ENCODE results near the gene TANC1. TPM values are rescaled to one million over a fixed set of nuclear protein-coding genes. Genes with fewer than 3 reads are reported as not detected.
A peak's percentile ranks its signal among the peaks of the same experiment; 100 is the strongest.

Gene TANC1
- total RNA-seq, 1 donor from 2014 or later: 45.0 TPM

DNA sequence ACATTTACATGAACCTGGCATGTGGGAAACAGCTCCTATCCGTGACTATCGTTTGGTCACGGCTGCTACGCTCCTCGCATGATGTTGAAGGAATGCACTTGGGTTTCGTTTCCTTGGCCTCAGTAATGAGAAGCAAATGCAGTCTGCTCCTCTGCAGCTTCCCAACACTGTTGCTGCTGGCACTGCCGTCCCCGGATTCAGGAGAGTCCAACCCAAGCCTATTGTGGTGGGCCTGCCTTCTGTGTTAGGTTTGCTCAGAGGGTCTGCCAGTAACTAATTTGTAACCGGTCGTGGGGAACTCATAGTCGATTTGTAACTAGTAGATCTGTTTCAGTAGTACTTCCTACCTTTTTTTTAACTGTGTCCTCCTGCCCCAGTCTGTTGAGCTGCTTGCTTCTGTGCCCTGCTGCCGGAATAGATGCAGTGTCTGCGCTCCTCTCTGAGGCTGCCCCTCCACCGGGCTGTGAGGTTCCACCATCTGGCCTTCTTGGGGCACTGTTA lies 259.7 kb downstream of the TANC1 start:
- peak; percentile 12 for DNase-seq (ENCODE audit: low read depth)
- Histone ChIP-seq H3K27ac (ENCODE audit: low read depth, low read length) (peak overlapping the region; percentile 22), H3K9me3 (ENCODE audit: insufficient read depth, low read depth, low read length) (no peaks in the 10 kb centered on the region), H3K36me3 (ENCODE audit: insufficient read depth, low read length) (peaks cover 17% of the 10 kb centered on the region), H3K4me2 (ENCODE audit: low read length) (peak overlapping the region; percentile 34), H3K27me3 (ENCODE audit: insufficient read depth, low read length) (no peaks in the 10 kb centered on the region), H3K79me2 (ENCODE audit: insufficient read depth, low read length) (no peaks in the 10 kb centered on the region), H4K20me1 (ENCODE audit: insufficient read depth, low read length) (peaks cover 5% of the 10 kb centered on the region), H2AFZ (ENCODE audit: low read depth, low read length) (no peak overlapping the region), H3K4me3 (ENCODE audit: insufficient read depth, low read depth, low read length) (no peak overlapping the region), H3K9ac (ENCODE audit: low read length) (peak overlapping the region; percentile 34), H3K4me1 (ENCODE audit: insufficient read depth, low read length) (peaks cover 12% of the 10 kb centered on the region)
- no peaks in the 10 kb centered on the region for H3K27me3 Mint-ChIP-seq (ENCODE audit: low read depth, unreplicated experiment)
- H3K9me3 Mint-ChIP-seq (ENCODE audit: unreplicated experiment): no peaks in the 10 kb centered on the region
- no peak overlapping the region for H3K27ac Mint-ChIP-seq (ENCODE audit: unreplicated experiment)
- FAIRE-seq: no peak
- no peak for TF ChIP-seq EZH2 (IDR thresholded peaks at IDR 0.05; ENCODE audit: insufficient read depth, low read length)
- TF ChIP-seq, protein P1, sequence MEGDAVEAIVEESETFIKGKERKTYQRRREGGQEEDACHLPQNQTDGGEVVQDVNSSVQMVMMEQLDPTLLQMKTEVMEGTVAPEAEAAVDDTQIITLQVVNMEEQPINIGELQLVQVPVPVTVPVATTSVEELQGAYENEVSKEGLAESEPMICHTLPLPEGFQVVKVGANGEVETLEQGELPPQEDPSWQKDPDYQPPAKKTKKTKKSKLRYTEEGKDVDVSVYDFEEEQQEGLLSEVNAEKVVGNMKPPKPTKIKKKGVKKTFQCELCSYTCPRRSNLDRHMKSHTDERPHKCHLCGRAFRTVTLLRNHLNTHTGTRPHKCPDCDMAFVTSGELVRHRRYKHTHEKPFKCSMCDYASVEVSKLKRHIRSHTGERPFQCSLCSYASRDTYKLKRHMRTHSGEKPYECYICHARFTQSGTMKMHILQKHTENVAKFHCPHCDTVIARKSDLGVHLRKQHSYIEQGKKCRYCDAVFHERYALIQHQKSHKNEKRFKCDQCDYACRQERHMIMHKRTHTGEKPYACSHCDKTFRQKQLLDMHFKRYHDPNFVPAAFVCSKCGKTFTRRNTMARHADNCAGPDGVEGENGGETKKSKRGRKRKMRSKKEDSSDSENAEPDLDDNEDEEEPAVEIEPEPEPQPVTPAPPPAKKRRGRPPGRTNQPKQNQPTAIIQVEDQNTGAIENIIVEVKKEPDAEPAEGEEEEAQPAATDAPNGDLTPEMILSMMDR (IDR thresholded peaks at IDR 0.05; ENCODE audit: insufficient read depth, low read depth, low read length): no peak
- H3K4me1 Mint-ChIP-seq (ENCODE audit: low read depth, unreplicated experiment): peaks cover 7% of the 10 kb centered on the region
- no peak overlapping the region for H3K4me3 Mint-ChIP-seq (ENCODE audit: unreplicated experiment)
- H3K36me3 Mint-ChIP-seq (ENCODE audit: low read depth, unreplicated experiment): peaks cover 50% of the 10 kb centered on the region

DNA sequence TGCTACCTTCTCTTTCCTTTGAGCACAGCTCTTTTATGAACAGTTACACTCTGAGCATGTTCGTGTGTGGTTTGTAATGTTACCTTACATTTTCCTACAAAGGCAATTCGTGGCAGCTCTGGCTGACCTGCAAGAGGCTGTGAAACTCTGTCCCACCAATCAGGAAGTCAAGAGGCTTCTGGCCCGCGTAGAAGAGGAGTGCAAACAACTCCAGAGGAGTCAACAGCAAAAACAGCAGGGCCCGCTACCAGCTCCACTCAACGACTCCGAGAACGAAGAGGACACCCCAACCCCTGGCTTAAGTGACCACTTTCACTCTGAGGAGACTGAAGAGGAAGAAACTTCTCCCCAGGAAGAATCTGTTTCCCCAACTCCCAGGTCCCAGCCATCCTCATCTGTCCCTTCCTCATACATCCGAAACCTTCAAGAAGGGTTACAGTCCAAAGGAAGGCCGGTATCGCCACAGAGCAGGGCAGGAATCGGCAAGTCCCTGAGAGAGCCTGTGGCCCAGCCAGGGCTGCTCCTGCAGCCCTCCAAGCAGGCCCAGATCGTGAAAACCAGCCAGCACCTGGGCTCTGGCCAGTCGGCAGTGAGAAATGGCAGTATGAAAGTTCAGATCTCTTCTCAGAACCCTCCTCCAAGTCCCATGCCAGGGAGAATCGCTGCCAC lies 261.2 kb downstream of the TANC1 start:
- Histone ChIP-seq H3K9me3 (ENCODE audit: insufficient read depth, low read depth, low read length) (no peaks in the 10 kb centered on the region), H3K27ac (ENCODE audit: low read depth, low read length) (no peak overlapping the region), H3K27me3 (ENCODE audit: insufficient read depth, low read length) (no peaks in the 10 kb centered on the region), H2AFZ (ENCODE audit: low read depth, low read length) (no peak overlapping the region), H3K4me1 (ENCODE audit: insufficient read depth, low read length) (peaks cover 12% of the 10 kb centered on the region), H4K20me1 (ENCODE audit: insufficient read depth, low read length) (peaks cover 5% of the 10 kb centered on the region), H3K4me2 (ENCODE audit: low read length) (no peak overlapping the region), H3K9ac (ENCODE audit: low read length) (no peak overlapping the region), H3K79me2 (ENCODE audit: insufficient read depth, low read length) (no peaks in the 10 kb centered on the region), H3K4me3 (ENCODE audit: insufficient read depth, low read depth, low read length) (no peak overlapping the region), H3K36me3 (ENCODE audit: insufficient read depth, low read length) (peaks cover 21% of the 10 kb centered on the region)
- H3K36me3 Mint-ChIP-seq (ENCODE audit: low read depth, unreplicated experiment): peaks cover 38% of the 10 kb centered on the region
- TF ChIP-seq EZH2 (IDR thresholded peaks at IDR 0.05; ENCODE audit: insufficient read depth, low read length): no peak
- TF ChIP-seq, protein P1 (IDR thresholded peaks at IDR 0.05; ENCODE audit: insufficient read depth, low read depth, low read length): no peak
- FAIRE-seq (no peak), DNase-seq (ENCODE audit: low read depth) (no peak)
- H3K9me3 Mint-ChIP-seq (ENCODE audit: unreplicated experiment): no peaks in the 10 kb centered on the region
- H3K4me3 Mint-ChIP-seq (ENCODE audit: unreplicated experiment): no peak overlapping the region
- H3K27me3 Mint-ChIP-seq (ENCODE audit: low read depth, unreplicated experiment): no peaks in the 10 kb centered on the region
- peaks cover 7% of the 10 kb centered on the region for H3K4me1 Mint-ChIP-seq (ENCODE audit: low read depth, unreplicated experiment)
- H3K27ac Mint-ChIP-seq (ENCODE audit: unreplicated experiment): no peak overlapping the region

Data from astrocyte (in vitro differentiated cells and primary cell).